Naive thymus-derived CD4-positive, alpha-beta T cell (primary cell): ENCODE data around the gene PPM1H. TPM values are rescaled to one million over a fixed set of nuclear protein-coding genes. Genes with fewer than 3 reads are reported as not detected.

Experiments used
- ATAC-seq: fragments of 150-1000 bp; cut with Tn5 transposase; 2 replicates; pipeline ENCODE4 v1.10.0; 2021; ENCODE audit warnings: mild to moderate bottlenecking, moderate library complexity
- CTCF ChIA-PET: fragments of 350-600 bp; sonication (Branson Sonifier 250); formaldehyde crosslinking; loops from one replicate; lab custom pipeline; 2021; ENCODE audit warnings: antibody characterized with exemption; lab: Charles Lee
- POLR2A ChIA-PET: fragments of 350-600 bp; sonication (Branson Sonifier 250); formaldehyde crosslinking; loops from one replicate; lab custom pipeline; 2021; ENCODE audit warnings: antibody characterized with exemption, inconsistent platforms; lab: Charles Lee
- DNase-seq, 9 donors: peaks; one replicate each; pipeline versions ENCODE4 v3.0.0 to v3.0.0-alpha.2; 2020 to 2022; ENCODE audit warnings: mixed read lengths in 1 of 9
- H3K27ac ChIP-seq: one replicate; pipeline ENCODE4 v1.7.0; 2013; ENCODE audit warnings: mild to moderate bottlenecking, low read depth, low read length, moderate library complexity
- H3K27me3 ChIP-seq, 2 donors: one replicate each; pipeline ENCODE4 v1.7.0; 2013; ENCODE audit warnings: low read length in 2 of 2, mild to moderate bottlenecking in 2 of 2, moderate library complexity in 2 of 2; ENCODE audit not compliant: control insufficient read depth in 2 of 2, insufficient read depth in 2 of 2
- H3K36me3 ChIP-seq, 3 experiments: 1 replicate in 2 of 3; 2 replicates in 1 of 3; pipeline ENCODE4 v1.7.0; 2013; ENCODE audit warnings: low read length in 3 of 3, mild to moderate bottlenecking in 3 of 3, moderate library complexity in 1 of 3; ENCODE audit not compliant: insufficient read depth in 3 of 3, control insufficient read depth in 2 of 3
- H3K4me1 ChIP-seq, 2 donors: one replicate each; pipeline ENCODE4 v1.7.0; 2013; ENCODE audit warnings: low read length in 2 of 2, mild to moderate bottlenecking in 2 of 2, moderate library complexity in 1 of 2; ENCODE audit not compliant: control insufficient read depth in 2 of 2, insufficient read depth in 2 of 2
- H3K4me3 ChIP-seq: 2 replicates; pipeline ENCODE4 v1.7.0; 2013; ENCODE audit warnings: mild to moderate bottlenecking, low read length
- H3K9me3 ChIP-seq, 3 experiments: 1 replicate in 2 of 3; 2 replicates in 1 of 3; pipeline ENCODE4 v1.7.0; 2013; ENCODE audit warnings: low read length in 3 of 3; ENCODE audit not compliant: control insufficient read depth in 2 of 3
- H3K27ac Mint-ChIP-seq, 9 donors: one replicate each; pipeline ENCODE4 v1.8.0; 2020 to 2022; ENCODE audit warnings: mixed read lengths in 9 of 9, mild to moderate bottlenecking in 8 of 9, moderate library complexity in 5 of 9, inconsistent platforms in 2 of 9
- H3K27me3 Mint-ChIP-seq, 5 donors: one replicate each; pipeline ENCODE4 v1.8.0; 2021 to 2022; ENCODE audit warnings: mixed read lengths in 5 of 5, mild to moderate bottlenecking in 1 of 5
- H3K36me3 Mint-ChIP-seq, 5 donors: one replicate each; pipeline ENCODE4 v1.8.0; 2020 to 2022; ENCODE audit warnings: mixed read lengths in 5 of 5, mild to moderate bottlenecking in 3 of 5, inconsistent platforms in 1 of 5
- H3K4me1 Mint-ChIP-seq, 7 donors: one replicate each; pipeline ENCODE4 v1.8.0; 2020 to 2022; ENCODE audit warnings: mixed read lengths in 7 of 7, mild to moderate bottlenecking in 3 of 7, inconsistent platforms in 1 of 7
- H3K4me3 Mint-ChIP-seq, 10 donors: one replicate each; pipeline ENCODE4 v1.8.0; 2020 to 2022; ENCODE audit warnings: mild to moderate bottlenecking in 10 of 10, mixed read lengths in 10 of 10, moderate library complexity in 6 of 10, inconsistent platforms in 2 of 10
- H3K9me3 Mint-ChIP-seq, 11 donors: one replicate each; pipeline ENCODE4 v1.8.0; 2020 to 2022; ENCODE audit warnings: mixed read lengths in 11 of 11, mild to moderate bottlenecking in 4 of 11, inconsistent platforms in 1 of 11, moderate library complexity in 1 of 11
- intact Hi-C, 2 donors: fragments of 100-400 bp; cut with micrococcal nuclease; formaldehyde crosslinking; loops; one replicate each; pipeline ENCODE4 v1.15.1; 2023
- polyA plus RNA-seq, 2 donors: library from polyadenylated mRNA; unstranded; fragments of 300-500 nt; fragmentation: Illumina TruSeq; gene quantifications; one replicate each; pipeline ENCODE4 v1.2.3, GENCODE V29; 2021
- total RNA-seq, 6 experiments: library from RNA in 5 of 6; stranded (reverse) in 5 of 6; gene quantifications; 1 replicate in 5 of 6; 2 replicates in 1 of 6; pipeline ENCODE4 v1.2.3 and lab custom pipeline; 2021 to 2026

PPM1H gene
- total and polyA plus RNA-seq, 7 experiments from 2014 or later = 0.08 to 2.1 (median 0.34) TPM; not detected in 4

DNA sequence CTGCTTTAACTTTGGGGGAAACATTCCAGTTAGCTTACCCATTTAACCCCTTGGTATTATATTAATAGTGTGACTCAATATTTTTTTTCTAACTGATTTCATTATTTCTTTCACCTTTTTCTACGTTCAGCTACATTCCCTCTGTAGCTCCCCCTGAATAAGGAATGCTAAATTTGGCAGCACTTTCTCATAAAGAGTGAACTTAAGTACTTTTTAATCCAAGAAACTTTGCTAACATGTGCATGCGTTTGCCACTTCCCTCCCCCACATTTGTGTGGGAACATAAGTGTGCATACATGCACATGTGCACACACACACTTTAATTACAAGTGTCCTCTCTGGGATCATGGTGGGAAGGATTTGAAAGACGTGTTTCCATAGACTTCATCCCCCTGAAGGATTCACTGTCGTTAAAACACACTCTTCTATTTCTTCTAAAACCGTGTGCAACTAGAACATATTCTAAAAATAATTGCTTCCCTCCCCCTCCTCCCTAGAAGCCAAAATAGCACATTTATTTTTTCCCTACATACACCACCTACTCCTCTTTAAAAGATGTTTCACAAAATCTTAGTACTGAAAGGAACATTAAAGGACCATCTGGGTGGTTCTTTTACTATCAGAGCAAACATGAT is 142.6 kb downstream of the PPM1H start:
- H3K27ac Mint-ChIP-seq = peak overlapping the region in 1 of 9 donors; percentile 24
- no peaks in the 10 kb centered on the region for H3K36me3 Mint-ChIP-seq
- intact Hi-C loops = loop anchor here (5.0 to 10.0 kb wide), 2 partner anchors 528 to 530 kb away; partner anchors contain the start of gene USP15 (in 2 of the 2)
- DNase-seq = no peak
- no peak for ATAC-seq
- no peaks in the 10 kb centered on the region for H3K9me3 ChIP-seq
- peaks cover 0 to 4% (median 0%) of the 10 kb centered on the region in 7 donors for H3K4me1 Mint-ChIP-seq
- H3K9me3 Mint-ChIP-seq = no peaks in the 10 kb centered on the region
- H3K4me1 ChIP-seq = no peaks in the 10 kb centered on the region
- H3K27me3 Mint-ChIP-seq = peaks cover 0 to 16% (median 0%) of the 10 kb centered on the region in 5 donors
- ChIA-PET POLR2A (no interaction called here), CTCF (interaction anchor here (1.1 to 2.8 kb wide), 3 partner anchors 199 to 351 kb away, joined by 3 to 14 read pairs (median 3); no protein-coding TSS in a partner anchor)
- no peak overlapping the region for H3K4me3 Mint-ChIP-seq
- H3K27ac ChIP-seq = no peak overlapping the region
- H3K27me3 ChIP-seq = no peaks in the 10 kb centered on the region
- no peak overlapping the region for H3K4me3 ChIP-seq
- no peaks in the 10 kb centered on the region for H3K36me3 ChIP-seq

DNA sequence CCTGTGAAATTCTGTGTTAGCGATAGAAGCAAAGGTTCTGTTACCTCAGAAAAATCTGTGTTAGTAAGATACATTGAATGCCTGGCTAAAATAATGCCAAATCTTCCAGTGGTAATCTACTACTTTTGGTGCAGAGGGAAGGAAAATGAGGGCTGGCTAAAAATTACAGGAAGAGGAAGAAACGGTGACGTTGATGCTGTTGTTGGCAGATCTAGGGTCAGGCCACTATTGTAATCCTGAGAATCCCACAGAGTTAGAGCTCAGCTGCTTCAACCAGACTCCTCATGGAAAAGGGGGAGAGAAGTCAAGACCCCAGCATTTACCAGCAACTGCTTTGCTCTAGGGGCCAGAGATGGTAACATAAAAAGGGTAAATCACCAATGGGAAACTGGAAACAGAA is 145.1 kb downstream of the PPM1H start:
- CTCF ChIA-PET = interaction anchor here (1.1 to 2.8 kb wide), 2 partner anchors 9 to 208 kb away, joined by 5 to 14 read pairs; no protein-coding TSS in a partner anchor
- intact Hi-C loops = loop anchor here (5.0 to 10.0 kb wide), 2 partner anchors 525 to 528 kb away; partner anchors contain the start of gene USP15 (in 2 of the 2)

DNA sequence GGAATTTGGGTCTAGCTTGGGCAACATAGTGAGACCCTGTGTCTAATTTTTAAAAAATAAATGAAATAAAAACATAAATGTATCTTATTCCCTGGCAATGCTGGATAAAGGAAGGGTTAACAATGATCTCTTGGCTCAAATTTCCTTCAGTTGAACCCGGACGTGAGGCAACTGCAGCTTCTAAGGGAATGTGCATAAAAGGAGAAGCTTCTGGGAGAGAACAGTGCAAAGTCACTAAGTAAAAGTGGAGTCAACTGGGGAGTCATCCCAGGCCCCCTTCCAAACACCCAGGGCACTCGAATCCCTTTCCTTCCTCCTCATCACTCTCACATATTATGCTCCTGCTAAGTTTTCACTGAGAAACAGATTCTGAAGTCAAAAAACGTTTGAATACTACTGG is 147.3 kb downstream of the PPM1H start:
- H3K9me3 ChIP-seq = no peaks in the 10 kb centered on the region
- H3K4me1 Mint-ChIP-seq = peaks cover 0 to 13% (median 7%) of the 10 kb centered on the region in 7 donors
- DNase-seq (no peak), ATAC-seq (no peak)
- H3K27me3 Mint-ChIP-seq = peaks cover 0 to 18% (median 6%) of the 10 kb centered on the region in 5 donors
- POLR2A ChIA-PET = no interaction called here
- H3K4me1 ChIP-seq = no peaks in the 10 kb centered on the region
- no peak overlapping the region for H3K27ac Mint-ChIP-seq
- H3K36me3 Mint-ChIP-seq = no peaks in the 10 kb centered on the region
- no peak overlapping the region for H3K27ac ChIP-seq
- H3K4me3 ChIP-seq = no peak overlapping the region
- H3K36me3 ChIP-seq = no peaks in the 10 kb centered on the region
- intact Hi-C loops = no loop called here
- no peaks in the 10 kb centered on the region for H3K27me3 ChIP-seq
- no peak overlapping the region for H3K4me3 Mint-ChIP-seq
- CTCF ChIA-PET = no interaction called here
- no peaks in the 10 kb centered on the region for H3K9me3 Mint-ChIP-seq

More for the DNA sequence above, 145.1 kb downstream of the PPM1H start:
- no peaks in the 10 kb centered on the region for H3K9me3 Mint-ChIP-seq
- no peaks in the 10 kb centered on the region for H3K36me3 ChIP-seq
- H3K36me3 Mint-ChIP-seq = no peaks in the 10 kb centered on the region
- peaks cover 0 to 12% (median 6%) of the 10 kb centered on the region in 5 donors for H3K27me3 Mint-ChIP-seq
- H3K4me1 ChIP-seq = no peaks in the 10 kb centered on the region
- no peak for DNase-seq
- no peak for ATAC-seq
- peaks cover 0 to 16% (median 7%) of the 10 kb centered on the region in 7 donors for H3K4me1 Mint-ChIP-seq
- no peak overlapping the region for H3K4me3 ChIP-seq
- H3K4me3 Mint-ChIP-seq = no peak overlapping the region
- no peaks in the 10 kb centered on the region for H3K9me3 ChIP-seq
- POLR2A ChIA-PET = no interaction called here
- no peak overlapping the region for H3K27ac Mint-ChIP-seq
- H3K27me3 ChIP-seq = no peaks in the 10 kb centered on the region
- no peak overlapping the region for H3K27ac ChIP-seq

DNA sequence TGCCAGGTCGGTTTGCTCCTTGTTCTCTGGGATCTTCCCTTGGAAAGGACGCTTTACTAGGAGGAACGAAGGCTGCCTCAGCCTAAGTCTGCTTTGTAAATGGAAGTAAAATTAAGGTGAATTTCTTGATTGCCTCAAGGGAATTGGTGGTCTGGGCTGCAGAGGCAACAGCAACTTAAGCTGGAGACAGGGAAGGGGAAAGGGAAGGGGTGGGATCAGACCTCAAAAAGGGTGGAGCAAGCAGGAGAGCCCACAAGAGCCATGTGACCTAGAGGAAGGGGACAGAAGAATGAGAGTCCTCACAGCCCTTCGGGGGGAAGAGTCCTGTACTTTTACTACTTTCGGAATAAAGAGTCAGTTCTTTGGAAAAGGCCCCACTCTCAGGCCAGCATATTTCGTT is 147.9 kb downstream of the PPM1H start:
- H3K27me3 ChIP-seq = no peaks in the 10 kb centered on the region
- ATAC-seq = no peak
- H3K36me3 ChIP-seq = no peaks in the 10 kb centered on the region
- no peak overlapping the region for H3K4me3 ChIP-seq
- no peak for DNase-seq
- Mint-ChIP-seq H3K4me3 (no peak overlapping the region), H3K27ac (no peak overlapping the region), H3K4me1 (peaks cover 0 to 13% (median 7%) of the 10 kb centered on the region in 7 donors), H3K36me3 (no peaks in the 10 kb centered on the region), H3K27me3 (peaks cover 0 to 18% (median 6%) of the 10 kb centered on the region in 5 donors), H3K9me3 (no peaks in the 10 kb centered on the region)
- POLR2A ChIA-PET = no interaction called here
- CTCF ChIA-PET = no interaction called here
- H3K4me1 ChIP-seq = no peaks in the 10 kb centered on the region
- H3K9me3 ChIP-seq = no peaks in the 10 kb centered on the region
- intact Hi-C loops = no loop called here
- no peak overlapping the region for H3K27ac ChIP-seq

DNA sequence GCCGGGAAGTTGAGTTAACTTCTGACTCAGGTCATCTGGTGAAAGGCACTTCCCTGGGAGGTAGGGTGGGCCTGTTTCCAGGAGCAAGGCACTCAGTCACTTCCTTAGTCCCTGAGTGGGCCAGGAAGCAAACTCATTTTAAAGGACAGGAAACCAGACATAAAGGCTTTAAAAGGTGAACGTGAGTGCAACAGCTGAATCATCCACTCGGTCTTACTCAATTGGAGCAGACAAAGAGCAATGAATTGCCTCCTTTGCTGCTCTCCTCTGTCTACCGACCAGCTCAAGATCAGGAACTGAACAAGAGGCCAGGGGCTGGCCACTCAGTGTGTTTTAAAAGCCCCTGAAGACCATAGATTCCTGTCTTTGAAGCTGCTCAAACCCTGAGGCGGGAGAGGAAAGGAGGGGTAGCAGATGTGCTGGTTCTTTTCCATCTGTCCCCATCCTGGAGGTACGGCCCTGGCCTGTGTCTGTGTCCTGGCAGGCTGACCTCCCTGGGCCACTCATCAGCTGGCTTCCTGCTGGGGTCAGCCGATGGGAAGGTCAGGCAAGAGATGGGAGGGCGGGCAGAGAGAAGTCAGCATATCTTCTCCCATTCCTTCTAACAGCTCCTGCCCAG is 148.9 kb downstream of the PPM1H start:
- intact Hi-C loops = no loop called here
- Histone ChIP-seq H3K4me3 (no peak overlapping the region), H3K27me3 (no peaks in the 10 kb centered on the region), H3K27ac (no peak overlapping the region), H3K36me3 (no peaks in the 10 kb centered on the region), H3K9me3 (no peaks in the 10 kb centered on the region), H3K4me1 (no peaks in the 10 kb centered on the region)
- DNase-seq (peak in 1 of 9 donors; percentile 2), ATAC-seq (peak; percentile 65)
- H3K27me3 Mint-ChIP-seq = peaks cover 0 to 18% (median 6%) of the 10 kb centered on the region in 5 donors
- H3K27ac Mint-ChIP-seq = peak overlapping the region in 1 of 9 donors; percentile 60
- no peak overlapping the region for H3K4me3 Mint-ChIP-seq
- no peaks in the 10 kb centered on the region for H3K9me3 Mint-ChIP-seq
- H3K36me3 Mint-ChIP-seq = no peaks in the 10 kb centered on the region
- CTCF ChIA-PET = interaction anchor here (2.3 kb wide), 1 partner anchor 8 kb away, joined by 8 read pairs; no protein-coding TSS in a partner anchor
- POLR2A ChIA-PET = no interaction called here
- H3K4me1 Mint-ChIP-seq = peaks cover 0 to 13% (median 7%) of the 10 kb centered on the region in 7 donors

DNA sequence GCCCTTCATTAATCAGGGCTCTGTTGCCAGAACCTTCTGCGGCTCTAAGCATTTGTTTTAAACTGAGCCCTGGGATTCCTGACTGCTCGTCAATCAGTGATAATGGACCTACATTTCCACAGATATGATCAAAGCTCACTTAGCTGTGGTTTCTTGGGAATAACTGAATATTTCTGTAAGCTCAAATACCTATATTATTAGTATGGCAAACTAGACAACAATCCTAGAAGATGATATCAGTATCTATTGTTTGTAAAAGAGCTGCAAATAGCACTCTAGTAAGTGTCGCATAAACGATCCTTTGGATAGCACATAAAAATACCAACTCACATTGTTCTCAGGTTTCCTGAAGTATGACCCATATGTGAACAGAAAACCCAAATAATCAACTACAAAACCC is 150.4 kb downstream of the PPM1H start:
- ATAC-seq (no peak), DNase-seq (no peak)
- no peaks in the 10 kb centered on the region for H3K9me3 Mint-ChIP-seq
- H3K27me3 ChIP-seq = no peaks in the 10 kb centered on the region
- no peaks in the 10 kb centered on the region for H3K36me3 ChIP-seq
- H3K4me1 ChIP-seq = no peaks in the 10 kb centered on the region
- POLR2A ChIA-PET = no interaction called here
- no peak overlapping the region for H3K27ac ChIP-seq
- intact Hi-C loops = no loop called here
- H3K4me1 Mint-ChIP-seq = peaks cover 0 to 13% (median 7%) of the 10 kb centered on the region in 7 donors
- H3K9me3 ChIP-seq = no peaks in the 10 kb centered on the region
- CTCF ChIA-PET = interaction anchor here (0.9 to 2.3 kb wide), 4 partner anchors 10 to 187 kb away, joined by 3 to 8 read pairs (median 4); no protein-coding TSS in a partner anchor
- no peak overlapping the region for H3K4me3 Mint-ChIP-seq
- H3K36me3 Mint-ChIP-seq = no peaks in the 10 kb centered on the region
- H3K27me3 Mint-ChIP-seq = peaks cover 0 to 11% (median 4%) of the 10 kb centered on the region in 5 donors
- H3K27ac Mint-ChIP-seq = no peak overlapping the region
- no peak overlapping the region for H3K4me3 ChIP-seq
